ENCODE results near the gene EXT2.

The EXT2 gene

DNA sequence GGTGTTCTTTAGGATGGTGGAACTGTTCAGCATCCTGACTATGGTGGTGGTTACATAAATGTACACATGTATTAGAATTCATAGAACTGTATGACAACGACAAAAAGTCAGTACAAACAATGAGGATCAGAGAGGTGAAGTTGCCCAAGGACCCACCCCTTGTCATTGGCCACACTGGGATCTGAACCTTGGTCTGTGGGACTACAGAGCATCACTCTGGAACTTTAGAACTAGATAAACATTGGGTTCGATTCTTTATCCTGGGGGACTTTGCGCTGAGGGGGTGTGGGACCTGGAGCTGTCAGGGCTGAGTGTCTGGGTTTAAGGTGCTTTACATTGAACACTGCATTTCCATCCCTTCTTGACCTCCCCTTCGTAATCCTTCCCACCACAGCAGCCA lies 12.8 kb upstream of the EXT2 start:
- in situ Hi-C loops (cut with MboI; ENCODE audit: low sequenced_read_pairs, unreplicated experiment) = loop anchor here (10.0 kb wide), 1 partner anchor 62 kb away; no protein-coding TSS in a partner anchor
- no peak for DNase-seq (ENCODE audit: low spot score)
- no peak for TF ChIP-seq CTCF (IDR thresholded peaks at IDR 0.05; ENCODE audit: borderline replicate concordance, control extremely low read depth, extremely low read depth, insufficient read depth, missing control alignments)

GRCh38 chr11:44083433-44083832 lies 12.0 kb upstream of the EXT2 start:
- no peak for TF ChIP-seq CTCF (IDR thresholded peaks at IDR 0.05; ENCODE audit: borderline replicate concordance, control extremely low read depth, extremely low read depth, insufficient read depth, missing control alignments)

DNA sequence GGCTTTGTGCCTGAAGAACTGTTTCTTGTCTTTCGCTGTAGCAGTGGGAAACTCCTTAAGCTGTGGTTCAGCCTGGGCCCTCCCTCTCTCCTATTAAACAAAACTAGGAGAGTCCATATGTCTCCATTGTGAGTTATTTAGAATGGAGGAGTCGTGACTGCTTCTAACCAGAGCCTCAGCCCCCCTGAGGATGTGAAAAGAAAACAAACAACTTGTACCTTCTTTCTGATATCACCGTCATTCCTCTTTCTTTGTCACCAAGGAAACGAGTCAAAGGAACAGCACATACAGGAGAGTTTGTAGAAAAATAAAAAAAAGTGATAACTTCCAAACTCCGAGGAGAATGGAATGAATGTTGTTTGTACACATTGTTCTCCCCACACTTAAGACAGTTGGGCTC lies 11.6 kb upstream of the EXT2 start:
- in situ Hi-C loops (cut with MboI; ENCODE audit: low sequenced_read_pairs, unreplicated experiment) = loop anchor here (10.0 kb wide), 1 partner anchor 61 kb away; no protein-coding TSS in a partner anchor
- DNase-seq (ENCODE audit: low spot score) = no peak
- no peak for TF ChIP-seq CTCF (IDR thresholded peaks at IDR 0.05; ENCODE audit: borderline replicate concordance, control extremely low read depth, extremely low read depth, insufficient read depth, missing control alignments)

More at GRCh38 chr11:44083433-44083832, 12.0 kb upstream of the EXT2 start:
- in situ Hi-C loops (cut with MboI; ENCODE audit: low sequenced_read_pairs, unreplicated experiment) = loop anchor here (10.0 kb wide), 1 partner anchor 61 kb away; no protein-coding TSS in a partner anchor
- DNase-seq (ENCODE audit: low spot score) = no peak

DNA sequence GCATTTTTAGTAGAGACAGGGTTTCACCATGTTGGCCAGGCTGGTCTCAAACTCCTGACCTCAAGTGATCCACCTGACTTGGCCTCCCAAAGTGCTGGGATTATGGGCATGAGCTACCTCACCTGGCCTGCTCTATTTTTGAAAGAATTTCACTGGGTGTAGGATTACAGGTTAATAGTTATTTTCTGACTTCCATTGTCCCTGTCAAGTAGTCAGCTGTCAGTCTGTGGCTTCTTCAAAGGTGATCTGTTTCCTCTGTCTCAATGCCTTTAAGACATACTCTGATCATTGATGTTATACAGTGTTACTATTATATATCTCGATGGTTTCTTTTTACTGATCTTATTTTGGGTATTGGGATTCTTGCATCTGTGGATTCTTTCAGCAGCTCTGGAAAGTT lies 10.1 kb upstream of the EXT2 start:
- DNase-seq (ENCODE audit: low spot score) = no peak
- no peak for TF ChIP-seq CTCF (IDR thresholded peaks at IDR 0.05; ENCODE audit: borderline replicate concordance, control extremely low read depth, extremely low read depth, insufficient read depth, missing control alignments)
- in situ Hi-C loops (cut with MboI; ENCODE audit: low sequenced_read_pairs, unreplicated experiment) = loop anchor here (10.0 kb wide), 1 partner anchor 59 kb away; no protein-coding TSS in a partner anchor

- TF ChIP-seq CTCF (IDR thresholded peaks at IDR 0.05; ENCODE audit: borderline replicate concordance, control extremely low read depth, extremely low read depth, insufficient read depth, missing control alignments) = no peak
- in situ Hi-C loops (cut with MboI; ENCODE audit: low sequenced_read_pairs, unreplicated experiment) = loop anchor here (10.0 kb wide), 1 partner anchor 56 kb away; no protein-coding TSS in a partner anchor
- no peak for DNase-seq (ENCODE audit: low spot score)
Observed at GRCh38 chr11:44088377-44088776, 7.1 kb upstream of the EXT2 start.

GRCh38 chr11:44088871-44089270 lies 6.6 kb upstream of the EXT2 start:
- in situ Hi-C loops (cut with MboI; ENCODE audit: low sequenced_read_pairs, unreplicated experiment) = loop anchor here (10.0 kb wide), 1 partner anchor 56 kb away; no protein-coding TSS in a partner anchor
- no peak for DNase-seq (ENCODE audit: low spot score)
- no peak for TF ChIP-seq CTCF (IDR thresholded peaks at IDR 0.05; ENCODE audit: borderline replicate concordance, control extremely low read depth, extremely low read depth, insufficient read depth, missing control alignments)

All from GM13976 (cell line).